HL-60/S4 (cell line): Measurements from ENCODE around the gene VEGFA.

Experiments used
- in situ Hi-C: fragments of 300-500 bp; cut with MboI; formaldehyde crosslinking; loops from 2 replicates; pipeline ENCODE4 v1.14.3; 2022; ENCODE audit warnings: low sequenced_read_pairs

The VEGFA gene

DNA sequence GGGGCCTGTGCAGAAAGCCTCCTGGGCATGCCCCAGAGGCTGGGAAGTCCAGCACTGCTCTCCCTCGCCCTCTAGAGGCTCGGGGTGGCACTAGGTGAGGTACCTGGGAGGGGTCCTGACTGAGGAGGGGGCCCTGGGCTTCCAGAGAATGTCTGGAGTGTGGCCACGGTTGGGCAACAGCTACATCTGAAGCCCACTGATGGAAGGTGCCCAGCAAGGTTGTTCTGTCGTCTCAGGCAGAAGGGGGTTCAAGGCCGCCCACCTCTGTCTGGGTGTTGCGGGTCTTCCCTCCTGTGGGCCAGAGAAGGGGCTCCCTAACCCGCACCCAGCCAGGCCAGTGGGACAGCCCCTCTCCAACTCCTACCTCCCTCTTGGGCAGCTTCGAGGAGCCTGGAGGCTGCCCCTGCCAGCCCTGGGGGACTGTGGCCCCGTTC is 11.4 kb upstream of the VEGFA start:
- in situ Hi-C loops: loop anchor here (25.0 kb wide), 1 partner anchor 304 kb away; no protein-coding TSS in a partner anchor

DNA sequence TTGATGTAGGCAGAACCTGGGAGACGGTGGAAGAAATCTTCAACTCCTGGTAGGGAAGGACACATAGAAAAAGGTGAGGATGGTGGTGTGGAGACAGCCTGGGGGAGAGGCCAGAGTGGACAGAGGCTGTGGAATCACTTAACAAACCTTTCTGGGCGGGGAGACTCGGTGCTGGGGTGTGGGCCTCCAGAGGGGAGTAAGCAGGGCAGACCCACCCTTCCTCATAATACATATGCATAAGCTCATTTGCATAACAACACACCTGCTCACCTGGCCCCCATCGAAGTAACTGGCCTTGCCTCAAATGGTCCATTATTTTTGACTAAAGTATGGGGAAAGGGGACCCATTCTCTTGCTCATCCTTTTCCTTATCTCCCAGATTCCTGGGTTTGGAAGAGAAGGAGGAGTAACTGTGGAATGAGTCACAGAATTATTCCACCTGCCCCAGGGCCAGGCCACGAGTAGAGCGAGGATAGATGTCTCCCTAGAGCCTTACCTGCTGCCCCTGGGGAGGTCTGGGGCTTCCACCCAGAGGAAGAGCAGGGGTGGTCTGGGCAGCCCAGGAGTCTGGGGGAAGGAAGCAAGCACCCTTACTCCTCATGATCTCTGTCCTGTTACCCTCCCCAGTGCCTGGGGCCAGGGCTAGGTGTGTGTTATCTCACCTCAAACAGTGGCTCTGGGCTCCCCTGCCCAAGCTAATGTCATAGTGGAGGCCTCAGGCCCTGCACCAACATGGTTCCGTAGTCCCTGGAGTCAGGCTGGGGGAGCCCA is 10.7 kb upstream of the VEGFA start:
- in situ Hi-C loops: loop anchor here (25.0 kb wide), 1 partner anchor 303 kb away; no protein-coding TSS in a partner anchor

GRCh38 chr6:43759907-43760206 is 10.2 kb upstream of the VEGFA start:
- in situ Hi-C loops: loop anchor here (25.0 kb wide), 1 partner anchor 302 kb away; no protein-coding TSS in a partner anchor

DNA sequence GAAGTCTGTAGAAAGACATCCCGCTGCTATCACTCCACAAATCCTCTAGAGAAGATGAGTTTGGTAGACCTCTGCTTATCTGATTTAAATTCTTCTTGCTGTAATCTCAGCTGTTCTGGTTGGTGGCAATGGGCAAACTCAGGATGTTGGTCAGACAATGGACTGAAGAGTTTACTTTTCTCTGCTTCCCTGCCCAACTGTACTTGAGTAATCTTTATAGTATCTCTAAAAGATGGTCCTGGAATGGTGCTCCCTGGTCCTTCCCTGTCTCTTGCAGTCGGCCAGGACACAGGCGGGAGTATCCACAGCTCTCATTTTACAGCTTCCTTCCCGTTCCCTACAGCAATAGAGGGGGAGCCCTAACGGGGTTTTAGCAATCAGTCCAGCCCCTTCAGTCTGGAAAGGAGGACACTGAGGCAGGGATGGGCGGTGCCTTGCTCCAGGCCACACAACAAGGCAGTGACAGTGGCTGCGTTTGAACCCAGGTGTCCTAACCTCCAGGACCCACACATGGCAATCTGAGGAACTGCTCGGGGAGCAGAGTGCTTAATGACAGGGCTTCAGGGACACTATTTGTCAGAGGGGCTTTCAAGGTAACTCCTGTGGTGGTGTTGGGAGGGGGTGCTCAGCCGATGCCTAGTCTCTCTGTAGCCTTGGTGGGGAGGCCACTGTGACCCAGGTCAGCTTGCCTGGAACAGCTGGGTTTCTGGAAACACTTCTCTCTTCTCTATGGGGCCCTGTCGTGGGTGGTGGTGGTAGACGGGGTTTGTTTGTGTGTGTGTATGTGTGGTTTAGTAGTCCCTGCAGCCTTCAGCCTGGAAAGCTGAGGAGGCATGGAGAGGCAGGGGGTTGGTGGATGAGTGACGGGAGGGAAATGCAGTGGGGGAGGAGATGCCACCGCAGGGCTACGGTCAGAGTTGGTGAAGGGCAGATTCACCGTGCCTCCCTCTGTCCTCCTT is 9.5 kb upstream of the VEGFA start:
- in situ Hi-C loops: loop anchor here (25.0 kb wide), 1 partner anchor 302 kb away; no protein-coding TSS in a partner anchor

- in situ Hi-C loops: loop anchor here (25.0 kb wide), 1 partner anchor 300 kb away; no protein-coding TSS in a partner anchor
Measured at GRCh38 chr6:43761666-43762409, 8.2 kb upstream of the VEGFA start.

DNA sequence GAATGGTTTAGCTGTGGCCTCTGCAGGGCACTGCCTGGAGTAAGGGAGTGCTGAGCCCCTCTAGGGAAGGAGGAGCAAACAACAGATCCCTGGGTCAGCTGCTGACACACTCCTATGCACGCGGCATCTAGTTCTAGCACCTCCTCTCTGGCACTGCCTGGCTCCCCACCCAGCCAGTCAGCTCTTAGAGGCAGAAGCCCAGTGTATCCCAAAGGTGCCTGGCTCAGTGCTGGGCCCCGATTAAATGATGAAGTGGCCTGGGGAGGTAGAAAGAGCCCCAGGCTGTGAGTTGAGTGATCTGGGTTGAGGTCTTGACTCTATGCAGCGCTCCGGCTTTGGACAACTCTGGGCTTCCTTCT is 7.6 kb upstream of the VEGFA start:
- in situ Hi-C loops: loop anchor here (25.0 kb wide), 1 partner anchor 300 kb away; no protein-coding TSS in a partner anchor

GRCh38 chr6:43762966-43763695 is 6.9 kb upstream of the VEGFA start:
- in situ Hi-C loops: loop anchor here (25.0 kb wide), 1 partner anchor 299 kb away; no protein-coding TSS in a partner anchor

DNA sequence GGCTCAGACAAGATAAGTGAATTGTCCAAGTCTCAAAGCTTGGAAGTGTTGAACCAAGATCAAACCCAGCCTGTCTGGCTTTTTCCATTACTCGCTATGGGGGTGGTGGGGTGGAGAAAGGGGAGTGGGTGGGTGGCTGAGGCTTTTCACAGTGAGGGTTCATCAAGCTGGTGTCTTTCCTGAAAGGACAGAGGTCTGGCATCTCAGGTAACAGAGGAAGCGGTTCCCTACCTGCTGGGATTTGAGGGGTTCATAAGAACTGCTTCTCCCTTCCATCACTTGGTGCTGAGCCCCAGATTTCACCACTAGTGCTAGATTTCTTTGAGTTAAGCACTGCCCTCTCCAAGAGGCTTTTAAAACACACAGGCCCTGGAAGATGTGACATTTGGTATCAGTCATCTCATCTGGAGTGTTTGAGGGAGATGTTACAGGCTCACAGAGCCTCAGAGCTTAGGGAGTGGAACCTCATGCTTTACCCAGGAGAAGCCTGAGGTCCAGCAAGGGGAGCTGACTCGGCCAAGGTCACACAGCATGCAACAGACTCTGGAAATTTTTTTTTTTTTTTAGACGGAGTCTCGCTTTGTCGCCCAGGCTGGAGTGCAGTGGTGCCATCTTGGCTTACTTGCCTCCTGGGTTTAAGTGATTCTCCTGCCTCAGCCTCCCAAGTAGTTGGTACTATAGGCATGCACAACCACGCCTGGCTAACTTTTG is 6.0 kb upstream of the VEGFA start:
- in situ Hi-C loops: loop anchor here (25.0 kb wide), 1 partner anchor 298 kb away; no protein-coding TSS in a partner anchor

DNA sequence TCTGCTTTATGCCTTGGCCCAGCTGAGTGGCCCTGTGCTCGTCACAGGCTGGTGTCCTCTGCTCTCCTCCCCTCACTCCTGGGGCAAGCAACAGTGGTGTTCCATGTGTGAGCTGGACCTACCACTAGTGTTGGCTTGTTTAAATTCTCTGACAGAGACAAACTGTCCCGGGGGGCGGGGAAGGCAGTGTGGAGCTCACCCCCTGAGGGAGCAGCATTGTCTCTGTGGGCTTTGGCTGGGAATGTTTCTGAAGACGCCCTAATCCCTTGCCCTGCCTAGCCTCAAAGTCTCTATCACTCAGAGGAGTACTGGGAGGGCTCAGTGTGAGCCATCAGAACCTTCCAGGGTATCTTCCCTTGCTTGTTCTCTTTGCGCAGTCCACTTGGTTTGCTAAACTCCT is 5.2 kb upstream of the VEGFA start:
- in situ Hi-C loops: loop anchor here (5.0 to 25.0 kb wide), 2 partner anchors 37 to 298 kb away; no protein-coding TSS in a partner anchor

- in situ Hi-C loops: loop anchor here (5.0 to 25.0 kb wide), 2 partner anchors 39 to 296 kb away; no protein-coding TSS in a partner anchor
Measured at GRCh38 chr6:43765776-43766499, 4.1 kb upstream of the VEGFA start.

GRCh38 chr6:43766500-43766853 is 3.5 kb upstream of the VEGFA start:
- in situ Hi-C loops: loop anchor here (5.0 to 25.0 kb wide), 2 partner anchors 39 to 296 kb away; no protein-coding TSS in a partner anchor

DNA sequence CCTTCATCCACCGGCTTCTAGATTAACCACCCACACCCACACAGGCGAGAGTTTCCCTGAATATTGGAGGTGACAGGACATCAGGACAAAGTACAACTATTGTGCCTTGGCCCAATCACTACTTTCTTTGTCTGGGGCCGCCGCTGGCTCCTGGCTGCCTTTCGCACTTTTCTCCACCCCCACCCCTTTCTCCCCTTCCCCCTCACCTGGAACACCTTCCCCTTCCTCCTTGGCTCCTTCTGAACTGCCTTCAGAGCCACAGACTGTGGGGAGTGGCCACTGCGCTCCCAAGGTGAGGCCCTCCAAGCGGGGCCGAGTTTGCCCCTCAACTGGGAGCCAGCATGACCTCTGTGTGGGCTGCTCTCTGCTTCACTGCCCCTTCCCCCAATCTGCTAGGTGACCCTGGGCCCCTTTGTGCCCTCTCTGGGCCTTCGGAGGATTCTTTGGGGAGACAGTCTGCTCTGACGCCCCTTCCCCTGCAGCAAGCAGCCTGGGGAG is 3.0 kb upstream of the VEGFA start:
- in situ Hi-C loops: loop anchor here (5.0 to 25.0 kb wide), 2 partner anchors 40 to 295 kb away; no protein-coding TSS in a partner anchor

GRCh38 chr6:43767553-43768505 is 2.2 kb upstream of the VEGFA start:
- in situ Hi-C loops: loop anchor here (5.0 to 25.0 kb wide), 2 partner anchors 41 to 294 kb away; no protein-coding TSS in a partner anchor

- in situ Hi-C loops: loop anchor here (5.0 to 25.0 kb wide), 2 partner anchors 41 to 294 kb away; no protein-coding TSS in a partner anchor
Measured at GRCh38 chr6:43768506-43768860, 1.5 kb upstream of the VEGFA start.

- in situ Hi-C loops: loop anchor here (5.0 to 25.0 kb wide), 2 partner anchors 42 to 293 kb away; no protein-coding TSS in a partner anchor
Measured at GRCh38 chr6:43768983-43769525, 957 bp upstream of the VEGFA start.

- in situ Hi-C loops: loop anchor here (10.0 to 25.0 kb wide), 2 partner anchors 184 to 292 kb away; no protein-coding TSS in a partner anchor
Measured at GRCh38 chr6:43770372-43771209, 580 bp downstream of the VEGFA start.
